HG03439 (cell line): ENCODE measurements around the gene PRKAR2A.
"Not testable (repeated sequence)": the region's sequence is repeated elsewhere in the genome, so short reads cannot be mapped to it uniquely, and the experiment has no call there.

ENCODE experiments used
- ATAC-seq: cut with Tn5 transposase; IDR thresholded peaks from one replicate; pipeline ENCODE4 v1.9.1; 2021; ENCODE audit warnings: mild to moderate bottlenecking, moderate library complexity; ENCODE audit not compliant: unreplicated experiment

The PRKAR2A gene

GRCh38 chr3:48837163-48837562 is 10.5 kb downstream of the PRKAR2A start:
- no peak for ATAC-seq

- ATAC-seq, result no peak
Observed at GRCh38 chr3:48835650-48836366, 11.9 kb downstream of the PRKAR2A start.

GRCh38 chr3:48832684-48833083 is 15.0 kb downstream of the PRKAR2A start:
- ATAC-seq, result no peak

GRCh38 chr3:48830715-48831114 is 17.0 kb downstream of the PRKAR2A start:
- ATAC-seq, result no peak

- not testable (repeated sequence) for ATAC-seq
Observed at GRCh38 chr3:48829525-48829924, 18.1 kb downstream of the PRKAR2A start.

GRCh38 chr3:48827874-48828273 is 19.8 kb downstream of the PRKAR2A start:
- ATAC-seq, result not testable (repeated sequence)

- ATAC-seq, result no peak
Observed at GRCh38 chr3:48826451-48826850, 21.2 kb downstream of the PRKAR2A start.

GRCh38 chr3:48820612-48821324 is 26.9 kb downstream of the PRKAR2A start:
- ATAC-seq, result no peak

GRCh38 chr3:48819234-48820221 is 28.1 kb downstream of the PRKAR2A start:
- ATAC-seq, result no peak

GRCh38 chr3:48811524-48811923 is 36.1 kb downstream of the PRKAR2A start:
- no peak for ATAC-seq

- no peak for ATAC-seq
Observed at GRCh38 chr3:48804930-48805329, 42.7 kb downstream of the PRKAR2A start.

GRCh38 chr3:48800831-48801230 is 46.8 kb downstream of the PRKAR2A start:
- not testable (repeated sequence) for ATAC-seq

- ATAC-seq, result no peak
Observed at GRCh38 chr3:48798998-48799397, 48.7 kb downstream of the PRKAR2A start.

- ATAC-seq, result no peak
Observed at GRCh38 chr3:48797626-48798025, 50.0 kb downstream of the PRKAR2A start.

GRCh38 chr3:48795997-48796732 is 51.5 kb downstream of the PRKAR2A start:
- ATAC-seq, result no peak

- ATAC-seq, result not testable (repeated sequence)
Observed at GRCh38 chr3:48793484-48793883, 54.2 kb downstream of the PRKAR2A start.

GRCh38 chr3:48789665-48790064 is 58.0 kb downstream of the PRKAR2A start:
- no peak for ATAC-seq

GRCh38 chr3:48788544-48789162 is 59.0 kb downstream of the PRKAR2A start:
- ATAC-seq, result no peak

- no peak for ATAC-seq
Observed at GRCh38 chr3:48784426-48785120, 63.1 kb downstream of the PRKAR2A start.
